ENCODE data around the gene SLC29A4. TPM values are rescaled to one million over a fixed set of nuclear protein-coding genes. Genes with fewer than 3 reads are reported as not detected.
"Not testable (repeated sequence)": the region's sequence is repeated elsewhere in the genome, so short reads cannot be mapped to it uniquely, and the experiment has no call there.

SLC29A4 gene
- total and polyA plus RNA-seq, 2 of the 8 experiments (the other 6 are each of a cell fraction or from before 2014, with no cell fraction given), result 6.9 to 15.1 TPM

- WGBS, 2 experiments (ENCODE audit: extremely low coverage in 1 of 2, insufficient coverage in 1 of 2, insufficient read length in 1 of 2, insufficient replicate concordance in 2 of 2, low coverage in 1 of 2, low lambda C conversion rate in 2 of 2, missing lambda C conversion rate in 1 of 2), result 94% methylated on average over 8 of the region's 9 CpGs; no CpG with 5 or more reads in 1 of the 2 experiments
- CTCF ChIA-PET (ENCODE audit: partially characterized antibody), result interaction anchor here (0.8 to 2.2 kb wide), 4 partner anchors 11 to 81 kb away, joined by 3 to 5 read pairs (median 4); no protein-coding TSS in a partner anchor
Measured at GRCh38 chr7:5254371-5254770, 28.4 kb upstream of the SLC29A4 start.

More at GRCh38 chr7:5254371-5254770, 28.4 kb upstream of the SLC29A4 start:
- H3K36me3 ChIP-seq (ENCODE audit: control insufficient read depth in 2 of 4, insufficient read depth in 4 of 4, low read length in 3 of 4); H3K27me3 ChIP-seq (replicated peaks in 1 of 4; ENCODE audit: control insufficient read depth in 3 of 4, extremely low read depth in 1 of 4, insufficient read depth in 3 of 4, low read length in 3 of 4); H3K23me2 ChIP-seq (ENCODE audit: low read depth, low read length); H4K5ac ChIP-seq (ENCODE audit: insufficient read length, low read depth, low read length); H3K27ac ChIP-seq (ENCODE audit: low read depth, low read length); H3K4ac ChIP-seq (replicated peaks; ENCODE audit: insufficient read length, low read depth, low read length); H3K23ac ChIP-seq (ENCODE audit: insufficient read length); H4K91ac ChIP-seq (replicated peaks; ENCODE audit: insufficient read length, low read length); H3K4me3 ChIP-seq (ENCODE audit: extremely low read depth in 1 of 4, insufficient read depth in 2 of 4, low read depth in 3 of 4, low read length in 4 of 4); FAIRE-seq; H3K9ac ChIP-seq (replicated peaks in 1 of 4; ENCODE audit: extremely low read depth in 1 of 4, low read depth in 3 of 4, low read length in 3 of 4); H3K4me2 ChIP-seq (ENCODE audit: insufficient read depth in 1 of 2, low read depth in 2 of 2, low read length in 2 of 2); DNase-seq (ENCODE audit: low read depth in 1 of 2, low spot score in 2 of 2); H2BK20ac ChIP-seq (ENCODE audit: low read length); H3K14ac ChIP-seq (ENCODE audit: insufficient read length); H2BK15ac ChIP-seq (ENCODE audit: low read length); H4K20me1 ChIP-seq (replicated peaks in 1 of 2; ENCODE audit: control insufficient read depth in 1 of 2, insufficient read depth in 2 of 2, low read length in 2 of 2); H4K8ac ChIP-seq (ENCODE audit: extremely low read depth, insufficient read depth, low read length); H3K9me3 ChIP-seq (ENCODE audit: insufficient read depth in 2 of 2, low read depth in 1 of 2, low read length in 1 of 2); H2AK5ac ChIP-seq (ENCODE audit: low read depth, low read length); H3K79me1 ChIP-seq (ENCODE audit: low read depth, low read length); H2BK12ac ChIP-seq (ENCODE audit: low read depth, low read length); H2AFZ ChIP-seq (ENCODE audit: low read length); H3K4me1 ChIP-seq (replicated peaks in 1 of 4; ENCODE audit: control insufficient read depth in 3 of 4, insufficient read depth in 4 of 4, low read length in 3 of 4); H2BK5ac ChIP-seq (ENCODE audit: low read depth, low read length); H3K56ac ChIP-seq (replicated peaks; ENCODE audit: insufficient read length, low read depth, low read length); H3K18ac ChIP-seq (ENCODE audit: extremely low read depth, low read length); H2BK120ac ChIP-seq (replicated peaks; ENCODE audit: low read depth, low read length); H3K79me2 ChIP-seq (ENCODE audit: control insufficient read depth in 1 of 2, insufficient read depth in 2 of 2, low read length in 2 of 2): not testable (repeated sequence)
- POLR2A ChIA-PET (ENCODE audit: partially characterized antibody), result interaction anchor here (1.0 kb wide), 1 partner anchor 14 kb away, joined by 4 read pairs; no protein-coding TSS in a partner anchor
